IMR-90 (cell line): ENCODE results near the gene CDK6. TPM values are rescaled to one million over a fixed set of nuclear protein-coding genes. Genes with fewer than 3 reads are reported as not detected.
A peak's percentile ranks its signal among the peaks of the same experiment; 100 is the strongest.

Experiments used
- ATAC-seq: fragments of 200-7000 bp; cut with Tn5 transposase; 2 replicates; pipeline ENCODE4 v1.9.1; 2020; ENCODE audit warnings: low read depth, mild to moderate bottlenecking, moderate library complexity
- BruUV-seq: library from RNA; stranded (reverse); fragments of 400-500 nt; replicated peaks from 2 replicates; lab custom pipeline; 2021; lab: Mats Ljungman, UMichigan
- CTCF ChIA-PET: fragments of 300-600 bp; formaldehyde crosslinking; extraction: SDS; loops from one replicate; lab custom pipeline; 2021; ENCODE audit warnings: antibody characterized with exemption; lab: Yijun Ruan, JAX
- POLR2A ChIA-PET: fragments of 300-600 bp; sonication (Branson Sonifier 250); formaldehyde crosslinking; loops from one replicate; lab custom pipeline; 2022; ENCODE audit warnings: antibody characterized with exemption; ENCODE audit not compliant: unreplicated experiment; lab: Charles Lee
- DNase-seq: peaks from one replicate; pipeline ENCODE4 v3.0.0; 2013
- H2AFZ ChIP-seq: replicated peaks from 2 replicates; pipeline ENCODE3; 2013; ENCODE audit warnings: low read length, mild to moderate bottlenecking; ENCODE audit not compliant: poor library complexity
- H2AK5ac ChIP-seq: 2 replicates; pipeline ENCODE4 v1.6.1; 2013; ENCODE audit warnings: low read depth, low read length, inconsistent platforms
- H2AK9ac ChIP-seq: replicated peaks from 2 replicates; pipeline ENCODE3; 2013; ENCODE audit warnings: mild to moderate bottlenecking, low read depth, low read length, moderate library complexity; ENCODE audit not compliant: poor library complexity
- H2BK120ac ChIP-seq: 2 replicates; pipeline ENCODE4 v1.6.1; 2013; ENCODE audit warnings: low read depth, low read length, inconsistent platforms
- H2BK15ac ChIP-seq: 3 replicates; pipeline ENCODE4 v1.6.1; 2013; ENCODE audit warnings: low read depth, low read length, inconsistent platforms
- H2BK20ac ChIP-seq: 2 replicates; pipeline ENCODE4 v1.6.1; 2013; ENCODE audit warnings: low read depth, mild to moderate bottlenecking, inconsistent platforms, low read length, moderate library complexity
- H2BK5ac ChIP-seq: 2 replicates; pipeline ENCODE4 v1.6.1; 2013; ENCODE audit warnings: mild to moderate bottlenecking, low read depth, low read length, inconsistent platforms; ENCODE audit not compliant: poor library complexity, severe bottlenecking
- H3K14ac ChIP-seq: replicated peaks from 2 replicates; pipeline ENCODE4 v1.6.1; 2013; ENCODE audit warnings: low read depth, low read length, inconsistent platforms
- H3K18ac ChIP-seq: 2 replicates; pipeline ENCODE4 v1.6.1; 2013; ENCODE audit warnings: low read depth, low read length, control low read depth
- H3K23ac ChIP-seq: 2 replicates; pipeline ENCODE4 v1.6.1; 2013; ENCODE audit warnings: low read depth, low read length, inconsistent platforms
- H3K27ac ChIP-seq: 2 replicates; pipeline ENCODE4 v1.5.1; 2013; ENCODE audit warnings: mild to moderate bottlenecking, control low read depth, low read length; ENCODE audit not compliant: insufficient read depth
- H3K27me3 ChIP-seq: 2 replicates; pipeline ENCODE4 v1.6.1; 2013; ENCODE audit warnings: low read length; ENCODE audit not compliant: control insufficient read depth, insufficient read depth
- H3K36me3 ChIP-seq: 2 replicates; pipeline ENCODE4 v1.6.1; 2013; ENCODE audit warnings: low read length, mixed read lengths; ENCODE audit not compliant: control insufficient read depth, insufficient read depth
- H3K4ac ChIP-seq: 2 replicates; pipeline ENCODE4 v1.6.1; 2013; ENCODE audit warnings: low read depth, low read length, inconsistent platforms
- H3K4me1 ChIP-seq: 2 replicates; pipeline ENCODE4 v1.6.1; 2013; ENCODE audit warnings: low read length, mixed read lengths; ENCODE audit not compliant: control insufficient read depth, insufficient read depth
- H3K4me2 ChIP-seq: 2 replicates; pipeline ENCODE4 v1.6.1; 2013; ENCODE audit warnings: low read depth, mild to moderate bottlenecking, control low read depth, low read length, moderate library complexity
- H3K4me3 ChIP-seq: 2 replicates; pipeline ENCODE4 v1.5.1; 2013; ENCODE audit warnings: low read depth, mild to moderate bottlenecking, control low read depth, low read length, moderate library complexity; ENCODE audit not compliant: insufficient read depth
- H3K56ac ChIP-seq: 2 replicates; pipeline ENCODE4 v1.6.1; 2013; ENCODE audit warnings: low read length, inconsistent platforms; ENCODE audit not compliant: insufficient read depth; ENCODE audit errors: extremely low read depth
- H3K79me1 ChIP-seq, 2 experiments: 2 replicates each; pipeline ENCODE4 v1.6.1; 2013; ENCODE audit warnings: low read length in 2 of 2, inconsistent platforms in 1 of 2, low read depth in 1 of 2
- H3K9ac ChIP-seq: 2 replicates; pipeline ENCODE4 v1.6.1; 2013; ENCODE audit warnings: low read depth, low read length, control low read depth
- H3K9me1 ChIP-seq: 2 replicates; pipeline ENCODE4 v1.6.1; 2013; ENCODE audit warnings: low read length, inconsistent platforms; ENCODE audit not compliant: insufficient read depth
- H3K9me3 ChIP-seq: 2 replicates; pipeline ENCODE4 v1.6.1; 2013; ENCODE audit warnings: low read length; ENCODE audit not compliant: control insufficient read depth, insufficient read depth
- H4K20me1 ChIP-seq: 2 replicates; pipeline ENCODE4 v1.6.1; 2013; ENCODE audit warnings: low read length, inconsistent platforms; ENCODE audit not compliant: insufficient read depth
- H4K5ac ChIP-seq: 2 replicates; pipeline ENCODE4 v1.6.1; 2013; ENCODE audit warnings: mild to moderate bottlenecking, low read depth, low read length, control low read depth
- H4K8ac ChIP-seq, 2 experiments: 2 replicates each; pipeline ENCODE4 v1.6.1; 2013; ENCODE audit warnings: low read depth in 2 of 2, low read length in 2 of 2, control low read depth in 1 of 2, inconsistent platforms in 1 of 2
- H4K91ac ChIP-seq: 2 replicates; pipeline ENCODE4 v1.6.1; 2013; ENCODE audit warnings: low read depth, low read length, inconsistent platforms; ENCODE audit not compliant: insufficient read depth
- FOS ChIP-seq: fragments of 150-350 bp; IDR thresholded peaks from 2 replicates; pipeline ENCODE4 v1.6.1; 2016; ENCODE audit warnings: low read depth, low read length
- RFX5 ChIP-seq: IDR thresholded peaks from 2 replicates; pipeline ENCODE4 v1.8.0; 2012; ENCODE audit warnings: low read depth, mild to moderate bottlenecking, low read length, moderate library complexity
- USF2 ChIP-seq: fragments of 150-350 bp; IDR thresholded peaks from 2 replicates; pipeline ENCODE4 v1.6.1; 2017; ENCODE audit warnings: mild to moderate bottlenecking, antibody characterized with exemption, low read length, low read depth
- WGBS, 2 experiments: methylation state at CpG; one replicate each; pipeline versions ENCODE4 v1.1.5 to v1.1.7; 2013; ENCODE audit warnings: missing lambda C conversion rate in 2 of 2; ENCODE audit not compliant: insufficient read length in 1 of 2; ENCODE audit errors: extremely low coverage in 2 of 2; 5-methylcytosine and 5-hydroxymethylcytosine counted together
- dilution Hi-C: fragments of 300-500 bp; cut with HindIII; formaldehyde crosslinking; loops from one replicate; pipeline ENCODE4 v1.14.3; 2018; ENCODE audit warnings: low sequenced_read_pairs; ENCODE audit not compliant: unreplicated experiment
- in situ Hi-C: fragments of 300-500 bp; cut with MboI; formaldehyde crosslinking; loops from 3 replicates; pipeline ENCODE4 v1.14.3; 2019; ENCODE audit warnings: low sequenced_read_pairs, inconsistent platforms, mixed read lengths
- intact Hi-C: fragments of 100-400 bp; cut with micrococcal nuclease; formaldehyde crosslinking; loops from 2 replicates; pipeline ENCODE4 v1.10.0; 2022
- polyA plus RNA-seq, 3 experiments: library from polyadenylated mRNA; depleted of rRNA; stranded (reverse); fragments of >200 nt; gene quantifications; 2 replicates each; pipeline ENCODE4 v1.2.3, GENCODE V29; 2012; ENCODE audit warnings: low replicate concordance in 1 of 3
- total RNA-seq: library from RNA; depleted of rRNA; stranded (reverse); fragments of >200 nt; gene quantifications from 2 replicates; pipeline ENCODE4 v1.2.3, GENCODE V29; 2012

Gene CDK6
- total and polyA plus RNA-seq, 2 of the 4 experiments (the other 2 are of a cell fraction): 21.5 to 195 TPM

GRCh38 chr7:92563345-92563744, 273.0 kb downstream of the CDK6 start:
- CTCF ChIA-PET: no interaction called here
- H3K9me1 ChIP-seq: no peaks in the 10 kb centered on the region
- H4K5ac ChIP-seq: no peak overlapping the region
- dilution Hi-C loops: no loop called here
- H3K9ac ChIP-seq: no peak overlapping the region
- no peak overlapping the region for H2BK15ac ChIP-seq
- no peak overlapping the region for H2BK120ac ChIP-seq
- H4K8ac ChIP-seq: no peak overlapping the region
- no peaks in the 10 kb centered on the region for H3K4me1 ChIP-seq
- in situ Hi-C loops: no loop called here
- ATAC-seq (peak; percentile 66), DNase-seq (no peak)
- peaks cover 14% of the 10 kb centered on the region for H3K36me3 ChIP-seq
- no peak overlapping the region for H3K23ac ChIP-seq
- peaks cover 3 to 17% of the 10 kb centered on the region in 2 experiments; a peak in 3 of 4 replicates for H3K79me1 ChIP-seq
- no peaks in the 10 kb centered on the region for H3K9me3 ChIP-seq
- no peak overlapping the region for H3K56ac ChIP-seq
- H3K4me2 ChIP-seq: no peak overlapping the region
- H3K27me3 ChIP-seq: no peaks in the 10 kb centered on the region
- POLR2A ChIA-PET: no interaction called here
- H4K20me1 ChIP-seq: no peaks in the 10 kb centered on the region; the same call in 1 of the 2 replicates
- H3K14ac ChIP-seq: no peak overlapping the region
- H3K4ac ChIP-seq: no peak overlapping the region
- H2AK5ac ChIP-seq: no peak overlapping the region
- H2AFZ ChIP-seq: no peak overlapping the region
- no peak overlapping the region for H4K91ac ChIP-seq
- H3K18ac ChIP-seq: no peak overlapping the region
- 90% methylated on average over 2 of the region's 2 CpGs; no CpG with 5 or more reads in 1 of the 2 experiments for WGBS, 2 experiments
- BruUV-seq: no TSS peak
- intact Hi-C loops: no loop called here
- TF ChIP-seq FOS: no peak
- TF ChIP-seq RFX5: no peak
- no peak for TF ChIP-seq USF2
- H2AK9ac ChIP-seq: no peak overlapping the region
- no peak overlapping the region for H3K27ac ChIP-seq
- no peak overlapping the region for H3K4me3 ChIP-seq
- no peak overlapping the region for H2BK5ac ChIP-seq
- no peak overlapping the region for H2BK20ac ChIP-seq
